ENCODE data around the gene TECTA. TPM values are rescaled to one million over a fixed set of nuclear protein-coding genes. Genes with fewer than 3 reads are reported as not detected.

The TECTA gene, protein sequence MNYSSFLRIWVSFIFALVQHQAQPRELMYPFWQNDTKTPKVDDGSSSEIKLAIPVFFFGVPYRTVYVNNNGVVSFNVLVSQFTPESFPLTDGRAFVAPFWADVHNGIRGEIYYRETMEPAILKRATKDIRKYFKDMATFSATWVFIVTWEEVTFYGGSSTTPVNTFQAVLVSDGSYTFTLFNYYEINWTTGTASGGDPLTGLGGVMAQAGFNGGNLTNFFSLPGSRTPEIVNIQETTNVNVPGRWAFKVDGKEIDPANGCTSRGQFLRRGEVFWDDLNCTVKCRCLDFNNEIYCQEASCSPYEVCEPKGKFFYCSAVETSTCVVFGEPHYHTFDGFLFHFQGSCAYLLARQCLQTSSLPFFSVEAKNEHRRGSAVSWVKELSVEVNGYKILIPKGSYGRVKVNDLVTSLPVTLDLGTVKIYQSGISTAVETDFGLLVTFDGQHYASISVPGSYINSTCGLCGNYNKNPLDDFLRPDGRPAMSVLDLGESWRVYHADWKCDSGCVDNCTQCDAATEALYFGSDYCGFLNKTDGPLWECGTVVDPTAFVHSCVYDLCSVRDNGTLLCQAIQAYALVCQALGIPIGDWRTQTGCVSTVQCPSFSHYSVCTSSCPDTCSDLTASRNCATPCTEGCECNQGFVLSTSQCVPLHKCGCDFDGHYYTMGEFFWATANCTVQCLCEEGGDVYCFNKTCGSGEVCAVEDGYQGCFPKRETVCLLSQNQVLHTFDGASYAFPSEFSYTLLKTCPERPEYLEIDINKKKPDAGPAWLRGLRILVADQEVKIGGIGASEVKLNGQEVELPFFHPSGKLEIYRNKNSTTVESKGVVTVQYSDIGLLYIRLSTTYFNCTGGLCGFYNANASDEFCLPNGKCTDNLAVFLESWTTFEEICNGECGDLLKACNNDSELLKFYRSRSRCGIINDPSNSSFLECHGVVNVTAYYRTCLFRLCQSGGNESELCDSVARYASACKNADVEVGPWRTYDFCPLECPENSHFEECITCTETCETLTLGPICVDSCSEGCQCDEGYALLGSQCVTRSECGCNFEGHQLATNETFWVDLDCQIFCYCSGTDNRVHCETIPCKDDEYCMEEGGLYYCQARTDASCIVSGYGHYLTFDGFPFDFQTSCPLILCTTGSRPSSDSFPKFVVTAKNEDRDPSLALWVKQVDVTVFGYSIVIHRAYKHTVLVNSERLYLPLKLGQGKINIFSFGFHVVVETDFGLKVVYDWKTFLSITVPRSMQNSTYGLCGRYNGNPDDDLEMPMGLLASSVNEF (N-terminal part only)
- total RNA-seq (0.12 and 0.50 TPM in 2 replicates), polyA plus RNA-seq (0.17 and 0.44 TPM in 2 replicates)

DNA sequence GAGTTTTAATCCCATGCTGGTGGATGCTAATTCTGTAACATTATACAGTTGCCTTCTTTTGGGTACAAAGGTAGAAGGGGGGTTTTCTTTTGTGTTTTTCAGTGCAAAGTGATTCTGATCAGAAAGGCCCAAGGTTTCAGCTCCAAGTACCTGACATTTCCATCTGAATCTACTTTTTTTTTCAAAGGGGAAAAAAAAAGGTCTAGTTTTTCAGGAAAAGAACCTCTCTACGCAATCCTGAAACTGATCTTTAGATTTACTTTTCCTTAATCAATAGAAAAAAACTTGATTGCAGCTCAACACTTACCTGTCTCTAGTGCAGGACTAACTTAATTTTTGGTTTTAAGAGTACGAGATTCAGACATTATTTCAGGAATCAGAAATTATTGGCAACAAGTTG lies at the start of gene TECTA:
TSS of gene TECTA (plus strand) at position 301 of the 400 bp plus-strand sequence. CDS start 1,423 bp downstream, outside the sequence.
- Histone ChIP-seq H3K4me1 (ENCODE audit: insufficient read depth) (peaks cover 7% of the 10 kb centered on the region), H3K27ac (no peak within 1 kb of the TSS), H3K9me3 (ENCODE audit: low read depth) (no peaks in the 10 kb centered on the region), H3K4me2 (no peak within 1 kb of the TSS), H3K9me2 (replicated peaks; ENCODE audit: insufficient read depth) (no peaks in the 10 kb centered on the region), H4K20me1 (ENCODE audit: insufficient read depth, poor library complexity, severe bottlenecking) (no peaks in the 10 kb centered on the region), H3K27me3 (peaks cover 5% of the 10 kb centered on the region), H2AFZ (no peak within 1 kb of the TSS), H3K36me3 (replicated peaks; ENCODE audit: insufficient read depth, low read depth) (no peaks in the 10 kb centered on the region), H3K79me2 (no peaks in the 10 kb centered on the region), H3K4me3 (no peak within 1 kb of the TSS)
- TF ChIP-seq, protein P1, sequence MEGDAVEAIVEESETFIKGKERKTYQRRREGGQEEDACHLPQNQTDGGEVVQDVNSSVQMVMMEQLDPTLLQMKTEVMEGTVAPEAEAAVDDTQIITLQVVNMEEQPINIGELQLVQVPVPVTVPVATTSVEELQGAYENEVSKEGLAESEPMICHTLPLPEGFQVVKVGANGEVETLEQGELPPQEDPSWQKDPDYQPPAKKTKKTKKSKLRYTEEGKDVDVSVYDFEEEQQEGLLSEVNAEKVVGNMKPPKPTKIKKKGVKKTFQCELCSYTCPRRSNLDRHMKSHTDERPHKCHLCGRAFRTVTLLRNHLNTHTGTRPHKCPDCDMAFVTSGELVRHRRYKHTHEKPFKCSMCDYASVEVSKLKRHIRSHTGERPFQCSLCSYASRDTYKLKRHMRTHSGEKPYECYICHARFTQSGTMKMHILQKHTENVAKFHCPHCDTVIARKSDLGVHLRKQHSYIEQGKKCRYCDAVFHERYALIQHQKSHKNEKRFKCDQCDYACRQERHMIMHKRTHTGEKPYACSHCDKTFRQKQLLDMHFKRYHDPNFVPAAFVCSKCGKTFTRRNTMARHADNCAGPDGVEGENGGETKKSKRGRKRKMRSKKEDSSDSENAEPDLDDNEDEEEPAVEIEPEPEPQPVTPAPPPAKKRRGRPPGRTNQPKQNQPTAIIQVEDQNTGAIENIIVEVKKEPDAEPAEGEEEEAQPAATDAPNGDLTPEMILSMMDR (IDR thresholded peaks at IDR 0.05; ENCODE audit: poor library complexity): no peak
- TF ChIP-seq EZH2 (IDR thresholded peaks at IDR 0.05; ENCODE audit: borderline replicate concordance) (no peak), EZH2phosphoT487 (IDR thresholded peaks at IDR 0.05; ENCODE audit: low read depth, severe bottlenecking, unreplicated experiment) (no peak)
- WGBS (ENCODE audit: low lambda C conversion rate, missing lambda C conversion rate): 96% methylated on average over 2 of the region's 2 CpGs
- no peak for DNase-seq (ENCODE audit: low spot score)

DNA sequence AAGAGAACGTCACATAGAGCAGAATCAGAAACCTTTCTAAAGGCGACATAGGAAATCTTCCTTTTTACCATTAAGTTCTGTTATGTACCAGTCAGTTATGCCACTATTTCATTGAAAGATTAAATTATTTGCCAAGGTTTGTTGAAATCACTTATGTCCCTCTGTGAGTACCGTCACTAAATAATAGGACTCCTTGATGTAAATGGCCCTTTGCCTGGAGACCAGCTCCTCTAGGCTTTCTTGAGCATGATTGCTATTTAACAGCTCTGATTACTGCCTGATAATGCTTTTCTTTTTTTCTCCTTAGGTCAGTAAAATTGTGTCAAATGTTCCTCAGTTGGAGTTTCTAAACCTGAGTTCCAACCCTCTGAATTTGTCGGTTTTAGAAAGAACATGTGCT lies 47.8 kb upstream of the TECTA start:
- no peak overlapping the region for H2AFZ ChIP-seq
- H3K9me3 ChIP-seq (ENCODE audit: low read depth): no peaks in the 10 kb centered on the region
- WGBS (ENCODE audit: low lambda C conversion rate, missing lambda C conversion rate): 97% methylated on average over 4 of the region's 4 CpGs
- H3K4me2 ChIP-seq: no peak overlapping the region
- H4K20me1 ChIP-seq (ENCODE audit: insufficient read depth, poor library complexity, severe bottlenecking): no peaks in the 10 kb centered on the region
- H3K27me3 ChIP-seq: no peaks in the 10 kb centered on the region
- H3K27ac ChIP-seq: no peak overlapping the region
- no peaks in the 10 kb centered on the region for H3K79me2 ChIP-seq
- TF ChIP-seq, protein P1 (IDR thresholded peaks at IDR 0.05; ENCODE audit: poor library complexity): no peak
- TF ChIP-seq EZH2 (IDR thresholded peaks at IDR 0.05; ENCODE audit: borderline replicate concordance) (no peak), EZH2phosphoT487 (IDR thresholded peaks at IDR 0.05; ENCODE audit: low read depth, severe bottlenecking, unreplicated experiment) (no peak)
- no peaks in the 10 kb centered on the region for H3K36me3 ChIP-seq (replicated peaks; ENCODE audit: insufficient read depth, low read depth)
- H3K4me3 ChIP-seq: no peak overlapping the region
- no peaks in the 10 kb centered on the region for H3K4me1 ChIP-seq (ENCODE audit: insufficient read depth)
- H3K9me2 ChIP-seq (replicated peaks; ENCODE audit: insufficient read depth): no peaks in the 10 kb centered on the region
- DNase-seq (ENCODE audit: low spot score): no peak

DNA sequence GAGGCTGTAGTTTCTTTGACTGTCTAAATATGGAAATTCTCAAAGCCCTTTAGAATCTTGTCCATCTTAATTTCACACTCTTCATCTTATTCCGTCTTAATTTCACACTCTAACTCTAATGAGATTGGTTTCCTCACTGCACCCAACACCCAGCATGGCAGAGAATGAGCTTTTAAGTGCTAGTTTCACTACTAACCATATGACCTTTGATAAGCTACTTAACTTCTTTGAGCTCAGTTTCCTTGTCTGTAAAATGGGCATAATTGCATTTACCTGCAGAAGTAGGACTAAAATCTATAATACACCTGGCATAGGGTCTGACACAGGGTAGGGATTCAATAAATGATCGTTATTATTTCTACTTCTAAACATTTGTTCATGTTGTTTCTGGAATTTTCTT lies 46.8 kb upstream of the TECTA start:
- no peaks in the 10 kb centered on the region for H4K20me1 ChIP-seq (ENCODE audit: insufficient read depth, poor library complexity, severe bottlenecking)
- WGBS (ENCODE audit: low lambda C conversion rate, missing lambda C conversion rate): 97% methylated on average over 2 of the region's 2 CpGs
- no peaks in the 10 kb centered on the region for H3K9me3 ChIP-seq (ENCODE audit: low read depth)
- no peak for DNase-seq (ENCODE audit: low spot score)
- H3K9me2 ChIP-seq (replicated peaks; ENCODE audit: insufficient read depth): no peaks in the 10 kb centered on the region
- no peaks in the 10 kb centered on the region for H3K27me3 ChIP-seq
- H3K27ac ChIP-seq: no peak overlapping the region
- TF ChIP-seq EZH2phosphoT487 (IDR thresholded peaks at IDR 0.05; ENCODE audit: low read depth, severe bottlenecking, unreplicated experiment): no peak
- TF ChIP-seq, protein P1 (IDR thresholded peaks at IDR 0.05; ENCODE audit: poor library complexity): no peak
- TF ChIP-seq EZH2 (IDR thresholded peaks at IDR 0.05; ENCODE audit: borderline replicate concordance): no peak
- H3K36me3 ChIP-seq (replicated peaks; ENCODE audit: insufficient read depth, low read depth): no peaks in the 10 kb centered on the region
- no peaks in the 10 kb centered on the region for H3K79me2 ChIP-seq
- no peak overlapping the region for H3K4me3 ChIP-seq
- H3K4me1 ChIP-seq (ENCODE audit: insufficient read depth): no peaks in the 10 kb centered on the region
- H2AFZ ChIP-seq: no peak overlapping the region
- H3K4me2 ChIP-seq: no peak overlapping the region
